HepG2 (cell line): ENCODE results near the gene CD180.

Experiments used
- EP300 ChIP-seq, 3 experiments: sonication (generic) in 1 of 3; formaldehyde crosslinking in 1 of 3; IDR thresholded peaks; 2 replicates each; pipeline versions ENCODE4 v1.5.1 to v1.6.1; 2011 to 2020; ENCODE audit warnings: low read depth in 2 of 3, low read length in 2 of 3, borderline replicate concordance in 1 of 3, improper control_type of control experiment in 1 of 3, mild to moderate bottlenecking in 1 of 3, missing genetic modification reagents in 1 of 3, moderate library complexity in 1 of 3
- JUNB ChIP-seq: sonication (generic); formaldehyde crosslinking; IDR thresholded peaks from 2 replicates; pipeline ENCODE4 v1.8.0; 2022; ENCODE audit warnings: missing genetic modification reagents, mild to moderate bottlenecking, borderline replicate concordance

DNA sequence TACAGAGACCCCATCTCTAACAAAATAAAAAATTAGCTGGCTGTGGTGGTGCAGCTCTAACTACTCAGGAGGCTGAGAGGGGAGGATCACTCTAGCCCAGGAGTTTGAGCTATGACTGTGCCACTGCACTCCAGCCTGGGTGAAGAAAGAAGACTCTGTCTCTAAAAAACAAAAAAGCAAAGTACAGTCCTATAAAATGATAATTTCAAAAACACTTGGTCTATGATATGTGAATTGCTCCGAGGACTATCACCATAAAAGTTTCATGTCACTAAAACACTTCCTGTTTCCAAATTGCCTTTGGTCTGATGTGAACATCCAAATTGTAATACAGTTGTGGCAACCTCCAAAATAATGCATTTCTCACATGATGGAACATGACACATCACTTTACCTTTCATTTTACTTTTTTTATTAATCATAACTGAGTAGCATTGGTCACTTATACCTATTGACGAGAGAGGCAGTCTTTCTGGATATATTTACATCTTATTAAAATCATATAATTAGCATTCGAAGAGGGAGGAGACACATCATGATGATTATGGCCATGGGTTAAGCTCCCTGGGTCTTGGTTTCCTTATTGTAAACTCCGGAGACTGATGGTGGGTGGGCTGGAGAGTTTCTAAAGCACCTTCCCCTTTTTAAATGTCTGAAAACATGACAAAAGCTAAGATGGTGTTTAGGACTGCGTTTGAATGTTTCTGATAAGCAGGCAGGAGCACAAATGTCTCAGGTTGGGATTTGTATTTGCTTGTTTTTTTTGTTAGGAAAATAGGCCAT lies 25.8 kb upstream of the CD180 start:
- no peak for TF ChIP-seq JUNB (CRISPR knock-in tag)
- TF ChIP-seq EP300 (IDR thresholded peaks at IDR 0.05; ENCODE audit: low read depth in 2 of 2, low read length in 2 of 2): no peak
- no peak for TF ChIP-seq EP300 (CRISPR knock-in tag; IDR thresholded peaks at IDR 0.05; ENCODE audit: borderline replicate concordance)
